Measurements from ENCODE around the gene PTPN3. TPM values are rescaled to one million over a fixed set of nuclear protein-coding genes. Genes with fewer than 3 reads are reported as not detected.

Gene PTPN3
- total and polyA plus RNA-seq, 10 of the 15 experiments (the other 5 are each of a cell fraction or from before 2014, with no cell fraction given) = 0.18 to 1.3 (median 0.39) TPM

GRCh38 chr9:109440797-109441287, 57.3 kb downstream of the PTPN3 start (continued):
- TF ChIP-seq IRF5 (IDR thresholded peaks at IDR 0.05; ENCODE audit: borderline replicate concordance) (no peak), RBBP5 (conservative IDR thresholded peaks at IDR 0.05) (no peak), IKZF2 (IDR thresholded peaks at IDR 0.05) (0 out of 4 replicates have a peak, but pooled peaks of 1 of the 2 experiments have one; percentile 22), POU2F2 (IDR thresholded peaks at IDR 0.05; ENCODE audit: borderline replicate concordance, low read depth, low read length) (no peak), MYB (IDR thresholded peaks at IDR 0.05; ENCODE audit: borderline replicate concordance, low read depth, low read length) (no peak), KDM1A (IDR thresholded peaks at IDR 0.05; ENCODE audit: borderline replicate concordance) (no peak), WRNIP1 (IDR thresholded peaks at IDR 0.05; ENCODE audit: borderline replicate concordance, low read depth, low read length) (no peak; the same call in 1 of the 2 replicates), SIN3A (IDR thresholded peaks at IDR 0.05; ENCODE audit: low read depth, low read length) (no peak), CBX5 (IDR thresholded peaks at IDR 0.05; ENCODE audit: low read depth) (no peak), JUNB (IDR thresholded peaks at IDR 0.05) (peak; percentile 59), IRF3 (IDR thresholded peaks at IDR 0.05) (no peak), GABPA (IDR thresholded peaks at IDR 0.05; ENCODE audit: low read depth) (no peak), ZBTB33 (IDR thresholded peaks at IDR 0.05) (no peak)
- TF ChIP-seq, protein P1, sequence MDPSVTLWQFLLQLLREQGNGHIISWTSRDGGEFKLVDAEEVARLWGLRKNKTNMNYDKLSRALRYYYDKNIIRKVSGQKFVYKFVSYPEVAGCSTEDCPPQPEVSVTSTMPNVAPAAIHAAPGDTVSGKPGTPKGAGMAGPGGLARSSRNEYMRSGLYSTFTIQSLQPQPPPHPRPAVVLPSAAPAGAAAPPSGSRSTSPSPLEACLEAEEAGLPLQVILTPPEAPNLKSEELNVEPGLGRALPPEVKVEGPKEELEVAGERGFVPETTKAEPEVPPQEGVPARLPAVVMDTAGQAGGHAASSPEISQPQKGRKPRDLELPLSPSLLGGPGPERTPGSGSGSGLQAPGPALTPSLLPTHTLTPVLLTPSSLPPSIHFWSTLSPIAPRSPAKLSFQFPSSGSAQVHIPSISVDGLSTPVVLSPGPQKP (IDR thresholded peaks at IDR 0.05; ENCODE audit: low read depth, low read length) = no peak
- TF ChIP-seq, protein P2, sequence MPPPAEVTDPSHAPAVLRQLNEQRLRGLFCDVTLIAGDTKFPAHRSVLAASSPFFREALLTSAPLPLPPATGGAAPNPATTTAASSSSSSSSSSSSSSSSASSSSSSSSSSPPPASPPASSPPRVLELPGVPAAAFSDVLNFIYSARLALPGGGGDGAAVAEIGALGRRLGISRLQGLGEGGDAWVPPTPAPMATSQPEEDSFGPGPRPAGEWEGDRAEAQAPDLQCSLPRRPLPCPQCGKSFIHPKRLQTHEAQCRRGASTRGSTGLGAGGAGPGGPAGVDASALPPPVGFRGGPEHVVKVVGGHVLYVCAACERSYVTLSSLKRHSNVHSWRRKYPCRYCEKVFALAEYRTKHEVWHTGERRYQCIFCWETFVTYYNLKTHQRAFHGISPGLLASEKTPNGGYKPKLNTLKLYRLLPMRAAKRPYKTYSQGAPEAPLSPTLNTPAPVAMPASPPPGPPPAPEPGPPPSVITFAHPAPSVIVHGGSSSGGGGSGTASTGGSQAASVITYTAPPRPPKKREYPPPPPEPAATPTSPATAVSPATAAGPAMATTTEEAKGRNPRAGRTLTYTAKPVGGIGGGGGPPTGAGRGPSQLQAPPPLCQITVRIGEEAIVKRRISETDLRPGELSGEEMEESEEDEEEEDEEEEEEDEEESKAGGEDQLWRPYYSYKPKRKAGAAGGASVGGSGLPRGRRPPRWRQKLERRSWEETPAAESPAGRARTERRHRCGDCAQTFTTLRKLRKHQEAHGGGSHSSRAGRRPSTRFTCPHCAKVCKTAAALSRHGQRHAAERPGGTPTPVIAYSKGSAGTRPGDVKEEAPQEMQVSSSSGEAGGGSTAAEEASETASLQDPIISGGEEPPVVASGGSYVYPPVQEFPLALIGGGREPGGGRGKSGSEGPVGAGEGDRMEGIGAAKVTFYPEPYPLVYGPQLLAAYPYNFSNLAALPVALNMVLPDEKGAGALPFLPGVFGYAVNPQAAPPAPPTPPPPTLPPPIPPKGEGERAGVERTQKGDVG (CRISPR knock-in tag; IDR thresholded peaks at IDR 0.05) = 0 out of 2 replicates have a peak, but pooled peaks have one; percentile 48
- TF ChIP-seq, protein P3, sequence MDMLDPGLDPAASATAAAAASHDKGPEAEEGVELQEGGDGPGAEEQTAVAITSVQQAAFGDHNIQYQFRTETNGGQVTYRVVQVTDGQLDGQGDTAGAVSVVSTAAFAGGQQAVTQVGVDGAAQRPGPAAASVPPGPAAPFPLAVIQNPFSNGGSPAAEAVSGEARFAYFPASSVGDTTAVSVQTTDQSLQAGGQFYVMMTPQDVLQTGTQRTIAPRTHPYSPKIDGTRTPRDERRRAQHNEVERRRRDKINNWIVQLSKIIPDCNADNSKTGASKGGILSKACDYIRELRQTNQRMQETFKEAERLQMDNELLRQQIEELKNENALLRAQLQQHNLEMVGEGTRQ (IDR thresholded peaks at IDR 0.05; ENCODE audit: borderline replicate concordance, low read depth, low read length) = no peak
- TF ChIP-seq, protein P4, sequence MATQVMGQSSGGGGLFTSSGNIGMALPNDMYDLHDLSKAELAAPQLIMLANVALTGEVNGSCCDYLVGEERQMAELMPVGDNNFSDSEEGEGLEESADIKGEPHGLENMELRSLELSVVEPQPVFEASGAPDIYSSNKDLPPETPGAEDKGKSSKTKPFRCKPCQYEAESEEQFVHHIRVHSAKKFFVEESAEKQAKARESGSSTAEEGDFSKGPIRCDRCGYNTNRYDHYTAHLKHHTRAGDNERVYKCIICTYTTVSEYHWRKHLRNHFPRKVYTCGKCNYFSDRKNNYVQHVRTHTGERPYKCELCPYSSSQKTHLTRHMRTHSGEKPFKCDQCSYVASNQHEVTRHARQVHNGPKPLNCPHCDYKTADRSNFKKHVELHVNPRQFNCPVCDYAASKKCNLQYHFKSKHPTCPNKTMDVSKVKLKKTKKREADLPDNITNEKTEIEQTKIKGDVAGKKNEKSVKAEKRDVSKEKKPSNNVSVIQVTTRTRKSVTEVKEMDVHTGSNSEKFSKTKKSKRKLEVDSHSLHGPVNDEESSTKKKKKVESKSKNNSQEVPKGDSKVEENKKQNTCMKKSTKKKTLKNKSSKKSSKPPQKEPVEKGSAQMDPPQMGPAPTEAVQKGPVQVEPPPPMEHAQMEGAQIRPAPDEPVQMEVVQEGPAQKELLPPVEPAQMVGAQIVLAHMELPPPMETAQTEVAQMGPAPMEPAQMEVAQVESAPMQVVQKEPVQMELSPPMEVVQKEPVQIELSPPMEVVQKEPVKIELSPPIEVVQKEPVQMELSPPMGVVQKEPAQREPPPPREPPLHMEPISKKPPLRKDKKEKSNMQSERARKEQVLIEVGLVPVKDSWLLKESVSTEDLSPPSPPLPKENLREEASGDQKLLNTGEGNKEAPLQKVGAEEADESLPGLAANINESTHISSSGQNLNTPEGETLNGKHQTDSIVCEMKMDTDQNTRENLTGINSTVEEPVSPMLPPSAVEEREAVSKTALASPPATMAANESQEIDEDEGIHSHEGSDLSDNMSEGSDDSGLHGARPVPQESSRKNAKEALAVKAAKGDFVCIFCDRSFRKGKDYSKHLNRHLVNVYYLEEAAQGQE (IDR thresholded peaks at IDR 0.05; ENCODE audit: low read depth, low read length) = no peak

Data from GM12878 (cell line).